K562 (cell line): ENCODE results near the gene KLRD1. TPM values are rescaled to one million over a fixed set of nuclear protein-coding genes. Genes with fewer than 3 reads are reported as not detected.

Experiments used
- ATAC-seq: fragments of 200-7000 bp; cut with Tn5 transposase; 3 replicates; pipeline ENCODE4 v1.9.1; 2020; ENCODE audit warnings: moderate library complexity
- BruUV-seq: library from RNA; stranded (reverse); fragments of 400-500 nt; replicated peaks from 2 replicates; lab custom pipeline; 2021; lab: Mats Ljungman, UMichigan
- CTCF ChIA-PET: fragments of 300-600 bp; formaldehyde crosslinking; extraction: SDS; loops from one replicate; lab custom pipeline; 2021; ENCODE audit warnings: low intra/inter-chr PET ratio; lab: Yijun Ruan, JAX
- POLR2A ChIA-PET: fragments of 300-600, 350-650 bp; sonication (Branson Sonifier 250); formaldehyde crosslinking; extraction: SDS; loops from one replicate; lab custom pipeline; 2021; ENCODE audit warnings: antibody characterized with exemption, inconsistent platforms; lab: Yijun Ruan, JAX
- DNase-seq, 4 experiments: peaks; one replicate each; pipeline versions ENCODE4 v3.0.0 to v3.0.0-alpha.2; 2011 to 2018; ENCODE audit warnings: low spot score in 3 of 4, mixed read lengths in 3 of 4; ENCODE audit errors: extremely low read depth in 1 of 4
- FAIRE-seq: peaks from 2 replicates; lab custom pipeline; 2011; peaks lifted over from hg19 to GRCh38; lab: Jason Lieb, UNC
- H2AFZ ChIP-seq: 2 replicates; pipeline ENCODE4 v1.6.0; 2011; ENCODE audit warnings: low read depth, low read length, control low read depth, inconsistent platforms
- H3K27ac ChIP-seq: fragments of 200-600 bp; 3 replicates; pipeline ENCODE4 v1.8.0; 2011; ENCODE audit warnings: low read depth, mild to moderate bottlenecking, control low read depth, inconsistent platforms, low read length, moderate library complexity, mixed read lengths; ENCODE audit errors: extremely low read depth
- H3K27me3 ChIP-seq, 2 experiments: fragments of 300-600 bp in 1 of 2; 2 replicates in 1 of 2; 3 replicates in 1 of 2; pipeline versions ENCODE4 v1.6.0 to v1.8.0; 2011; ENCODE audit warnings: inconsistent platforms in 2 of 2, low read length in 2 of 2, mild to moderate bottlenecking in 1 of 2, mixed read lengths in 1 of 2, moderate library complexity in 1 of 2; ENCODE audit not compliant: control insufficient read depth in 2 of 2, insufficient read depth in 2 of 2
- H3K36me3 ChIP-seq: fragments of 300-600 bp; 3 replicates; pipeline ENCODE4 v1.8.0; 2011; ENCODE audit warnings: mild to moderate bottlenecking, low read length, inconsistent platforms; ENCODE audit not compliant: control insufficient read depth, insufficient read depth
- H3K4me1 ChIP-seq, 2 experiments: fragments of 200-600 bp in 1 of 2; replicated peaks in 1 of 2; 2 replicates in 1 of 2; 3 replicates in 1 of 2; pipeline versions ENCODE4 v1.5.1 to v1.8.0; 2011; ENCODE audit warnings: inconsistent platforms in 2 of 2, low read length in 2 of 2, mild to moderate bottlenecking in 1 of 2, mixed read lengths in 1 of 2, moderate library complexity in 1 of 2; ENCODE audit not compliant: control insufficient read depth in 2 of 2, insufficient read depth in 2 of 2
- H3K4me2 ChIP-seq: 2 replicates; pipeline ENCODE4 v1.6.1; 2011; ENCODE audit warnings: low read length, control low read depth, inconsistent platforms, mixed read lengths; ENCODE audit not compliant: insufficient read depth
- H3K4me3 ChIP-seq: fragments of 200-600 bp; sonication (generic), shearing (Covaris generic); 2 replicates; pipeline ENCODE4 v1.5.1; 2016; ENCODE audit warnings: control low read depth, inconsistent platforms
- H3K79me2 ChIP-seq: fragments of 200-600 bp; 3 replicates; pipeline ENCODE4 v1.8.0; 2011; ENCODE audit warnings: low read length, inconsistent platforms; ENCODE audit not compliant: control insufficient read depth, insufficient read depth
- H3K9ac ChIP-seq, 2 experiments: 2 replicates each; pipeline versions ENCODE4 v1.6.0 to v1.6.1; 2011; ENCODE audit warnings: low read depth in 2 of 2, low read length in 2 of 2, control low read depth in 1 of 2, inconsistent platforms in 1 of 2, mild to moderate bottlenecking in 1 of 2, mixed read lengths in 1 of 2; ENCODE audit not compliant: insufficient read depth in 1 of 2
- H3K9me1 ChIP-seq: one replicate; pipeline ENCODE4 v1.6.0; 2011; ENCODE audit warnings: inconsistent platforms, mild to moderate bottlenecking, low read length, moderate library complexity; ENCODE audit not compliant: control insufficient read depth, insufficient read depth
- H3K9me3 ChIP-seq: replicated peaks from 2 replicates; pipeline ENCODE4 v1.5.1; 2011; ENCODE audit warnings: low read depth, low read length, inconsistent platforms; ENCODE audit not compliant: control insufficient read depth, insufficient read depth
- H4K20me1 ChIP-seq: replicated peaks from 2 replicates; pipeline ENCODE4 v1.6.1; 2011; ENCODE audit warnings: low read length, inconsistent platforms, mixed read lengths; ENCODE audit not compliant: control insufficient read depth, insufficient read depth
- ELF1 ChIP-seq: fragments of 200-800 bp; sonication (Bioruptor generic); IDR thresholded peaks from 2 replicates; pipeline ENCODE4 v1.6.1; 2016; ENCODE audit warnings: missing genetic modification characterization, missing compliant biosample characterization
- ETV1 ChIP-seq: fragments of 450-650 bp; conservative IDR thresholded peaks from 2 replicates; pipeline ENCODE4 v1.6.1; 2016; ENCODE audit warnings: missing genetic modification characterization, control low read depth, low read depth, missing compliant biosample characterization
- SPI1 ChIP-seq: IDR thresholded peaks from 2 replicates; pipeline ENCODE4 v1.6.1; 2011; ENCODE audit warnings: low read depth, low read length, control low read depth, borderline replicate concordance
- ZNF76 ChIP-seq: fragments of 250-450 bp; sonication (Bioruptor Pico); IDR thresholded peaks from 2 replicates; pipeline ENCODE4 v1.4.0; 2020; ENCODE audit warnings: mild to moderate bottlenecking, moderate library complexity, borderline replicate concordance
- WGBS: fragments of 100-300 bp; shearing (Covaris generic); methylation state at CpG from one replicate; pipeline ENCODE4 v1.1.6; 2016; ENCODE audit warnings: low coverage, mixed read lengths; ENCODE audit not compliant: insufficient coverage; ENCODE audit errors: missing lambda C conversion rate; 5-methylcytosine and 5-hydroxymethylcytosine counted together
- in situ Hi-C: fragments of 300-500 bp; cut with MboI; formaldehyde crosslinking; loops from 4 replicates; pipeline ENCODE4 v1.15.0; 2018; ENCODE audit warnings: inconsistent platforms, mixed read lengths
- intact Hi-C: fragments of 100-400 bp; cut with micrococcal nuclease; formaldehyde crosslinking; loops from 2 replicates; pipeline ENCODE4 v1.14.2; 2022
- polyA plus RNA-seq, 8 experiments: library from polyadenylated mRNA; depleted of rRNA in 4 of 8; stranded (reverse) in 5 of 8; unstranded in 3 of 8; fragments of >200 nt; fragmentation: Nextera tagmentation in 2 of 8; fragmentation: Illumina TruSeq in 1 of 8; extraction: Ambion mirVana in 2 of 8; extraction: Trizol in 1 of 8; gene quantifications; 2 replicates each; pipeline versions ENCODE4 v1.2.1 to v1.2.3, GENCODE V29; 2011 to 2014; ENCODE audit warnings: inconsistent platforms in 1 of 8, missing spikeins in 1 of 8
- total RNA-seq, 7 experiments: library from RNA; depleted of rRNA in 6 of 7; stranded (reverse); fragments of >200 nt in 6 of 7; fragmentation: Illumina TruSeq in 2 of 7; extraction: Trizol in 2 of 7; gene quantifications; 2 replicates each; pipeline versions ENCODE4 v1.2.1 to v1.2.3, GENCODE V29; 2011 to 2021; ENCODE audit warnings: low replicate concordance in 1 of 7

Gene KLRD1
- total and polyA plus RNA-seq, 9 of the 15 experiments (the other 6 are each of a cell fraction or from before 2014, with no cell fraction given) = not detected

DNA sequence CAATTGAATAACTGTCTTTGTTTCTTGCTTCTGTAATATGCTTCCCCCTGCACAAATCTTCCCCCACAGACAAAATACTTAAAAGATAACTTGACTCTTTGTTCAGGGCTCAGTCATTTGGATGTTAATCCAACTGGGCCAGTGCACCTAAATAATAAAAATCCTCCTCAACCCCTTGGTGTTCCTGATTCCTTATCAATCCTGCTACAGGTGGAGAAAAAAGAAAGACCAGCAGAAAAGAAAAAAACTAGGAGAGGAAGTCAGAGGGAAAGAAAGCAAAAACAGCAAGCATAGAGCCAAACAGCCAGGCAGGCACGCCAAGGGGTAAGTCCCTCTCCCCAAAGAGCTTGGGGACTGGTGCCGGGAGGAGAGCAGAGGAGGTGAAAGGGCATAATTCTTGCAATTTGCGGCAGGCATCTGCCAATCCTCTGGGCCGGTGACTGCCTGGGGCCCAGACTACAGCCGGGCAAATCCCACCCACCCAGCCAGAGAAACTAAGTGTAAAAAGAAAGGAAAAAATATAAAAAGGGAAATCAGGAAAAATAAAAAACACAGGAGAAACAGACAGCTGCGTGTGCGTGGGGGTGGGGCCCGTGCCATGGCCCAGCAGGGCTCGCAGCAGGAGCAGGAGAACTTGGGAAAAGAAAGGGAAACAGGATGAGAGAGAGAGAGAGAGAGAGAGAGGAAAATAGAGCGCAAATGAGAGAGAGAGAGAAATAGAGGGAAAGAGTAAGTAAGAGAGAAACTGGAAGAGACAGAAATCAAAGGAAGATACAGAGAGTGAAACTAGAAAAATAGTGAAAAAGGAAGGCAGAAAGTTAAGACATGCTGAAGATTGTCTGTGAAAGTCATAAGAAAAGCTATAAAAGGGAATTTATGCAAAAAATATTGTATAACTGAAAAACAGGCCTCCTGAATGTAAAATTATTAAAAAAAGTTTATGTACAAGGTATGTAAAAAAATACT, 60.8 kb downstream of the KLRD1 start:
- no peaks in the 10 kb centered on the region for H3K27me3 ChIP-seq
- H3K9me3 ChIP-seq = peaks cover 6% of the 10 kb centered on the region
- no TSS peak for BruUV-seq
- H4K20me1 ChIP-seq = no peaks in the 10 kb centered on the region
- no peaks in the 10 kb centered on the region for H3K9me1 ChIP-seq
- POLR2A ChIA-PET = no interaction called here
- in situ Hi-C loops (no loop called here), intact Hi-C loops (no loop called here)
- H3K79me2 ChIP-seq = peaks cover 31% of the 10 kb centered on the region
- 90% methylated on average over 4 of the region's 10 CpGs for WGBS
- H3K4me3 ChIP-seq = no peak overlapping the region
- FAIRE-seq (no peak), DNase-seq (no peak), ATAC-seq (no peak)
- CTCF ChIA-PET = no interaction called here
- H3K9ac ChIP-seq = no peak overlapping the region
- no peak overlapping the region for H3K27ac ChIP-seq
- no peak overlapping the region for H2AFZ ChIP-seq
- no peaks in the 10 kb centered on the region; the same call in 1 of the 3 replicates for H3K36me3 ChIP-seq
- TF ChIP-seq ETV1 (tag) (no peak), SPI1 (no peak), ELF1 (tag) (no peak), ZNF76 (CRISPR knock-in tag) (no peak)
- no peak overlapping the region for H3K4me2 ChIP-seq
- peaks cover 6 to 13% of the 10 kb centered on the region in 2 experiments; a peak in 3 of 5 replicates for H3K4me1 ChIP-seq
